ENCODE data around the gene DNM3. TPM values are rescaled to one million over a fixed set of nuclear protein-coding genes. Genes with fewer than 3 reads are reported as not detected.

Gene DNM3
- polyA plus RNA-seq, 2 donors = 0.53 to 0.76 TPM

DNA sequence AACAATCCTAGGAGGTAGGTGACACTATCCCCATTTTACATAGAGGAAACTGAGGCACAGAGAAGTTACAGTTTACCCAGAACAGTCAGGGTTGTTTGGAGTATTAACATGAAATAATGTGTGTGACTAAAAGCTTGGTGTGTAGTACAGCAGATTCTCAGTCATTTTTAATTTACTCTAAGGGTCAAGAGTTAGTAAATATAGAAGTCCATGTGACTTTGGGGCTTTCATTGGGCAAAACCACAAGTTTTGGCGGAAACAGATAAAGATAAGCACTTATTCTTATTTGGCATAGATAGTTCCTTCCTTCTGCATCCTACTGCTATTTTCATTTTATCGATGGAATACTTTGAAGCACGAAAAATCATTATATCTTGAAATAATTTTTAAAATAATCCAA, 128.5 kb downstream of the DNM3 start:
- Histone ChIP-seq H3K9me3 (ENCODE audit: control insufficient read depth in 2 of 2, insufficient read depth in 1 of 2, low read depth in 1 of 2, low read length in 1 of 2) (no peaks in the 10 kb centered on the region), H3K4me3 (ENCODE audit: low read depth in 1 of 2, low read length in 2 of 2) (no peak overlapping the region), H3K4me1 (ENCODE audit: control insufficient read depth in 2 of 2, insufficient read depth in 2 of 2, low read length in 1 of 2) (no peaks in the 10 kb centered on the region), H3K27ac (ENCODE audit: low read depth in 2 of 2, low read length in 1 of 2) (no peak overlapping the region), H3K27me3 (ENCODE audit: control insufficient read depth in 1 of 2, insufficient read depth in 2 of 2, low read length in 2 of 2) (no peaks in the 10 kb centered on the region), H3K36me3 (ENCODE audit: control insufficient read depth in 2 of 2, insufficient read depth in 2 of 2, low read length in 1 of 2) (no peaks in the 10 kb centered on the region)
- whole genome bisulfite sequencing, 2 donors = 56 to 59% methylated on average over 3 of the region's 3 CpGs

DNA sequence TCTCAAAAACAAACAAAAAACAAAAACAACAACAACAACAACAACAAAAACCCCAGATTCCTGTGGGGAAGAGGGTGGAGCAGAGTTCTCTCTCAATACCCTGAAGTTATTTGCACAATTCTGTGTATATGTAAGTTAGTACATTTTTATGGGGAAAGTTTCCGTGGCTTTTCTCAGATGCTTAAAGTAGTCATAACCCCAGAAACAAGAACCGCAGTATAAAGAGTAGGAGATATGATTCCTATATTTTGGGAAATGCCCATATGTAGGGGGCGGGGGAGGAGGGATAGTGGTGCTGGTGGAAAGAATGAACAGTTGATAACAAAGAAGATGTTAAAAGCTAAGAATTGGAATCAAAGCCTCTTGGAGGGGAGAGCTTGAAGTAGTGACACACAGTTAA, 131.5 kb downstream of the DNM3 start:
- Histone ChIP-seq H3K36me3 (ENCODE audit: control insufficient read depth in 2 of 2, insufficient read depth in 2 of 2, low read length in 1 of 2) (no peaks in the 10 kb centered on the region), H3K4me1 (ENCODE audit: control insufficient read depth in 2 of 2, insufficient read depth in 2 of 2, low read length in 1 of 2) (no peaks in the 10 kb centered on the region), H3K9me3 (ENCODE audit: control insufficient read depth in 2 of 2, insufficient read depth in 1 of 2, low read depth in 1 of 2, low read length in 1 of 2) (no peaks in the 10 kb centered on the region), H3K4me3 (ENCODE audit: low read depth in 1 of 2, low read length in 2 of 2) (no peak overlapping the region), H3K27ac (ENCODE audit: low read depth in 2 of 2, low read length in 1 of 2) (no peak overlapping the region), H3K27me3 (ENCODE audit: control insufficient read depth in 1 of 2, insufficient read depth in 2 of 2, low read length in 2 of 2) (no peaks in the 10 kb centered on the region)
- WGBS, 2 donors = 89 to 92% methylated on average over 3 of the region's 3 CpGs

DNA sequence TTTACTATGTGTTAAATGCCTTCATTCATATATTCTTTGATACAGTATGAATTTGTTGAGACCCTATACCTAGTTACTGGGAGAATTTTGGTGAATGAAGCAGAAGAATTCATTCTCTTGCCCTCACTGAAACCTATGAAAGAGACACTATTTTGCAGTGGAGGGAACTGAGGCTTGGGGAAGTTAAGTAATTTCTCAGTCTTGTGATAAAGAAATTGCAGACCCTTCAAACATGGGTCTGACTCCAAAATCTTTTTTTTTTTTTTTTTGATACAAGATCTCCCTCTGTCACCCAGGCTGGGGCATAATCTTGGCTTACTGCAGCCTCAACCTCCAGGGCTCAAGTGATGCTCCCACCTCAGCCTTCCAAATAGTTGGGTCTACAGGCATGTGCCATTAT, 132.1 kb downstream of the DNM3 start:
- no peaks in the 10 kb centered on the region for H3K36me3 ChIP-seq (ENCODE audit: control insufficient read depth in 2 of 2, insufficient read depth in 2 of 2, low read length in 1 of 2)
- no peaks in the 10 kb centered on the region for H3K9me3 ChIP-seq (ENCODE audit: control insufficient read depth in 2 of 2, insufficient read depth in 1 of 2, low read depth in 1 of 2, low read length in 1 of 2)
- no peak overlapping the region for H3K27ac ChIP-seq (ENCODE audit: low read depth in 2 of 2, low read length in 1 of 2)
- no peak overlapping the region for H3K4me3 ChIP-seq (ENCODE audit: low read depth in 1 of 2, low read length in 2 of 2)
- no peaks in the 10 kb centered on the region for H3K4me1 ChIP-seq (ENCODE audit: control insufficient read depth in 2 of 2, insufficient read depth in 2 of 2, low read length in 1 of 2)
- no peaks in the 10 kb centered on the region for H3K27me3 ChIP-seq (ENCODE audit: control insufficient read depth in 1 of 2, insufficient read depth in 2 of 2, low read length in 2 of 2)

DNA sequence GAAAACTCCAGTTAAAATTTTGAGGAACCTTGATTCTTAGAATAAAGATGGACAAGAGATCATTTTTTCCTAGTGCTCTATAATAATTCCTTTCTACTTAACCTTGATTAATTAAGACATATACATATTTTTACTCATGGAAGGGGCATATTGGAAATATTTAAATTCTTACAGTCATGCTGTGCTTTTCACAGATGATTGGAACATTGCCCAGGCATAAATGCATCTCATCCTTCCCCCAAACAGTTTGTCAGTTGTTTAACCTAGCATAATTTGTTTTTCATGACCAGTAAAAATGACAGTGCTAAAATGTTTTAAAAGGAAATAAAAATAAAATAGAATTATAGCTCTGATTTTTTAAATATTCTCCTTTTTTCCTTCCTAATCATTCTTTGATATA, 140.0 kb downstream of the DNM3 start:
- H3K4me1 ChIP-seq (ENCODE audit: control insufficient read depth in 2 of 2, insufficient read depth in 2 of 2, low read length in 1 of 2) = no peaks in the 10 kb centered on the region
- no peak overlapping the region for H3K4me3 ChIP-seq (ENCODE audit: low read depth in 1 of 2, low read length in 2 of 2)
- no peaks in the 10 kb centered on the region for H3K9me3 ChIP-seq (ENCODE audit: control insufficient read depth in 2 of 2, insufficient read depth in 1 of 2, low read depth in 1 of 2, low read length in 1 of 2)
- no peaks in the 10 kb centered on the region for H3K27me3 ChIP-seq (ENCODE audit: control insufficient read depth in 1 of 2, insufficient read depth in 2 of 2, low read length in 2 of 2)
- no peaks in the 10 kb centered on the region for H3K36me3 ChIP-seq (ENCODE audit: control insufficient read depth in 2 of 2, insufficient read depth in 2 of 2, low read length in 1 of 2)
- H3K27ac ChIP-seq (ENCODE audit: low read depth in 2 of 2, low read length in 1 of 2) = no peak overlapping the region

DNA sequence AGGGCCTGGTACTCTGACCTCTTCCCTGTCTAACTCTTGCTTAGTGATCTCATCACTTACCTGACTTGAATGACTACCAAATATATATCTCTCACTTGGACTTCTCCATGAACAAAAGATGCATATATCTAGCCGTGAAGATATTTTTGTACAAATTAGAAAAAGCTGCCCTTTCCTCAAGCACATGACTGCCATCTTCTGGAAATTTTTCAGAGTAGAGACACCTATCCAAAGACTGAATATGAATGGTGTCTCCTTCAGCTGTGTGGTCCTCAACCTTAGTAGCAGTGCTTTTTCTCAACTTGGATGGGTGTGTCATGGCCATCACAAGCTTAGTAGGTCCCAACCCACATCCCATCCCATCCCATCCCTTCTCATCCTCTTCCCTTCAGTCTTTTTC, 142.3 kb downstream of the DNM3 start:
- no peaks in the 10 kb centered on the region for H3K4me1 ChIP-seq (ENCODE audit: control insufficient read depth in 2 of 2, insufficient read depth in 2 of 2, low read length in 1 of 2)
- no peaks in the 10 kb centered on the region for H3K36me3 ChIP-seq (ENCODE audit: control insufficient read depth in 2 of 2, insufficient read depth in 2 of 2, low read length in 1 of 2)
- no peak overlapping the region for H3K27ac ChIP-seq (ENCODE audit: low read depth in 2 of 2, low read length in 1 of 2)
- no peak overlapping the region for H3K4me3 ChIP-seq (ENCODE audit: low read depth in 1 of 2, low read length in 2 of 2)
- WGBS, 2 donors = 39 to 43% methylated on average over 1 of the region's 1 CpG
- H3K27me3 ChIP-seq (ENCODE audit: control insufficient read depth in 1 of 2, insufficient read depth in 2 of 2, low read length in 2 of 2) = no peaks in the 10 kb centered on the region
- H3K9me3 ChIP-seq (ENCODE audit: control insufficient read depth in 2 of 2, insufficient read depth in 1 of 2, low read depth in 1 of 2, low read length in 1 of 2) = no peaks in the 10 kb centered on the region

DNA sequence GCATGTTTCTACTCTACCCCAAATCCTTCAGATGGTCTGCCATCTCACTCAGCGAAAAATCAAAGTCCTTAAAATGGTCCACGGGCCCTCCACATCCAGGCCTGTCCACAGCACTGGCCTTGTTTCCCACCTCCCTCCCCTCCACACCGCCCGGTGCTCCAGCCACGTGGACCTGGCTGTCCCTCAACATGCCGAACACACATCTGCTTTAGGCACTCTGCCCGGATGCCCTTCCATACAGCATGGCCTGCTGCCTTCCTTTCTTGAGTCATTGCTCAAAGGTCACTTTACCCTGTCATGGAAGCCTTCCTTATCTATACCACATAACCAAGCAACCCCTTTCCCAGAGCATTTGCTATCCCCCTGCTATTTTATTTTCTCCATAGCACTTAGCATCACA, 143.0 kb downstream of the DNM3 start:
- no peaks in the 10 kb centered on the region for H3K9me3 ChIP-seq (ENCODE audit: control insufficient read depth in 2 of 2, insufficient read depth in 1 of 2, low read depth in 1 of 2, low read length in 1 of 2)
- no peak overlapping the region for H3K4me3 ChIP-seq (ENCODE audit: low read depth in 1 of 2, low read length in 2 of 2)
- no peaks in the 10 kb centered on the region for H3K27me3 ChIP-seq (ENCODE audit: control insufficient read depth in 1 of 2, insufficient read depth in 2 of 2, low read length in 2 of 2)
- H3K36me3 ChIP-seq (ENCODE audit: control insufficient read depth in 2 of 2, insufficient read depth in 2 of 2, low read length in 1 of 2) = no peaks in the 10 kb centered on the region
- H3K27ac ChIP-seq (ENCODE audit: low read depth in 2 of 2, low read length in 1 of 2) = no peak overlapping the region
- 52 to 62% methylated on average over 7 of the region's 7 CpGs for WGBS, 2 donors
- H3K4me1 ChIP-seq (ENCODE audit: control insufficient read depth in 2 of 2, insufficient read depth in 2 of 2, low read length in 1 of 2) = no peaks in the 10 kb centered on the region

DNA sequence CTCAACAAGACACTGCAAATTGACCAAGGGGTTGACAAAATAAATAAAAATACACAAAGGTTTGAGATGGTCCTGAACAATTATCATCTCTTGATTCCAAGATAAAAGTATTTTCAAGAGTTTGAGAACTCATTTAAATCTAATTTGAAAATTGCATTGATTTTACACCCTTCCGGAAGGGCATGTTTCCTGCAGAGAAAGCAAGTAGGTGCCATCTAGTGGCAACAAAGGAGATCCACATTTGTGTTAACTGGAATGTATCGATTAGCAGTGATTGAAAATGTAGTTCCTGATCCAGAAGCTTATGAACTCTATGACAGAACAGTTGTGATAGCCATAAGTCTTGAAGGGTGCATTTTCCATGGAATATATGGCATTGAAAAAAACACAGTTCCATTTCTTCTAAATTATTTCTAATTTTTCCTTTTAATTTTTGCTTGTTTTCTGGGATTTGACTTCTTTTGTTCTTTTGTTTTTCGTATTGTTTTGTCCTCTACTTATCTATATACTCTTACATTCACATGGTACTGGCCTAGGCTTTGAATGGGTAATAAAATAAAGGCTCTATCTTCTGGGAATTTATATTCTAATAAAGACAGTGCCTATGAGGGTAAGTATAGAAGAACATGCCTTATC, 143.7 kb downstream of the DNM3 start:
- WGBS, 2 donors = 22 to 23% methylated on average over 3 of the region's 3 CpGs
- H3K27ac ChIP-seq (ENCODE audit: low read depth in 2 of 2, low read length in 1 of 2) = no peak overlapping the region
- H3K9me3 ChIP-seq (ENCODE audit: control insufficient read depth in 2 of 2, insufficient read depth in 1 of 2, low read depth in 1 of 2, low read length in 1 of 2) = no peaks in the 10 kb centered on the region
- no peak overlapping the region for H3K4me3 ChIP-seq (ENCODE audit: low read depth in 1 of 2, low read length in 2 of 2)
- H3K4me1 ChIP-seq (ENCODE audit: control insufficient read depth in 2 of 2, insufficient read depth in 2 of 2, low read length in 1 of 2) = no peaks in the 10 kb centered on the region
- H3K27me3 ChIP-seq (ENCODE audit: control insufficient read depth in 1 of 2, insufficient read depth in 2 of 2, low read length in 2 of 2) = no peaks in the 10 kb centered on the region
- H3K36me3 ChIP-seq (ENCODE audit: control insufficient read depth in 2 of 2, insufficient read depth in 2 of 2, low read length in 1 of 2) = no peaks in the 10 kb centered on the region

DNA sequence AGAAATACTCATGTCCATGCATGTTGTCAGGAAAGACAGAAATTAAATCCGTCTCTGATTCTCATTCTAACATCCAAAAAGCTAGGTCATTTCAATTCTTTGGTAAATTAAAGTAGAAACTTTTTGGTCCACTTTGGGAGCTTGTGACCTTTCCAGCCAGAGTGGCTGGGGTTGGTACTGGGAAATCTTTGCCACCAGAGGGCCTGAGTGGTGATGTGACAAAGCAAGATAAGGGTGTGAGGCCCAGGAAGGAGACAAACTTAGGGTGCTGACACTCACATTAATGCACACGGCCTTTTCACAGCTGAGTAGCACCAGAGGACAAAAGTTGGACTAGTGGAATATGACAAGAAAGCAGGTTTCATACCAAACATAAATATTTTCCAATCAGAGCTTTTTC, 144.3 kb downstream of the DNM3 start:
- Histone ChIP-seq H3K4me3 (ENCODE audit: low read depth in 1 of 2, low read length in 2 of 2) (no peak overlapping the region), H3K27ac (ENCODE audit: low read depth in 2 of 2, low read length in 1 of 2) (no peak overlapping the region), H3K4me1 (ENCODE audit: control insufficient read depth in 2 of 2, insufficient read depth in 2 of 2, low read length in 1 of 2) (no peaks in the 10 kb centered on the region), H3K27me3 (ENCODE audit: control insufficient read depth in 1 of 2, insufficient read depth in 2 of 2, low read length in 2 of 2) (no peaks in the 10 kb centered on the region), H3K9me3 (ENCODE audit: control insufficient read depth in 2 of 2, insufficient read depth in 1 of 2, low read depth in 1 of 2, low read length in 1 of 2) (no peaks in the 10 kb centered on the region), H3K36me3 (ENCODE audit: control insufficient read depth in 2 of 2, insufficient read depth in 2 of 2, low read length in 1 of 2) (no peaks in the 10 kb centered on the region)
- WGBS, 2 donors = 63 to 64% methylated on average over 2 of the region's 2 CpGs

DNA sequence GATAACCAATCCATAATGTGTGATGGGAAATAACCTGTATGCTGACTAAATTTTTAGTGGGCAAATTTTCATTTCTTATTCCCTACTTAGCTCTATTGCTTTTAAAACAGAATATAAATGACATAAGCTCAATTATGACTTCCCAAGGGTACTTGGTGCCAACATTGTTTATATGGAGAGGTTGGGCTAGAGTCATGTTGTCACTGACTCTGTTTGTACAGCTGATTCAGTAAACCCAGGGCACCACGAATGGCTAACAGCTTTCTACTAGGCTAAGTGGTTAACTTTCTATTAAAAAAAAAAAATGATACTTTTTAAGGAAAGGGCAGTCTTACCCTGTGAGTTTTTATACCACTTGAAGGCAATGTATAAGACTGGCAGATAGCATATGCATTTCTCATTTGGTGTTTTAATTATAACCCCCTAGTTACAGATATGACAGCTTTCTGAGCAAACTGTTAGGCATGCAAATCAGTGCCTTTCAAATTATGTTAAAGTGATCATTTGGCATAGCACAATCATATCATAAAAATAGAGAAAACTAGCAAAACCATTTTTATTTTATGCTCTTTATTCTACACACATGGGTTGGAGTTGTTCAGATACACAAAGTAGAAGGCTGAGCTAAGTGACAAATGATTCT, 147.1 kb downstream of the DNM3 start:
- Histone ChIP-seq H3K27ac (ENCODE audit: low read depth in 2 of 2, low read length in 1 of 2) (no peak overlapping the region), H3K9me3 (ENCODE audit: control insufficient read depth in 2 of 2, insufficient read depth in 1 of 2, low read depth in 1 of 2, low read length in 1 of 2) (no peaks in the 10 kb centered on the region), H3K4me3 (ENCODE audit: low read depth in 1 of 2, low read length in 2 of 2) (no peak overlapping the region), H3K4me1 (ENCODE audit: control insufficient read depth in 2 of 2, insufficient read depth in 2 of 2, low read length in 1 of 2) (no peaks in the 10 kb centered on the region), H3K27me3 (ENCODE audit: control insufficient read depth in 1 of 2, insufficient read depth in 2 of 2, low read length in 2 of 2) (no peaks in the 10 kb centered on the region), H3K36me3 (ENCODE audit: control insufficient read depth in 2 of 2, insufficient read depth in 2 of 2, low read length in 1 of 2) (no peaks in the 10 kb centered on the region)
- 43 to 52% methylated on average over 1 of the region's 1 CpG for WGBS, 2 donors

DNA sequence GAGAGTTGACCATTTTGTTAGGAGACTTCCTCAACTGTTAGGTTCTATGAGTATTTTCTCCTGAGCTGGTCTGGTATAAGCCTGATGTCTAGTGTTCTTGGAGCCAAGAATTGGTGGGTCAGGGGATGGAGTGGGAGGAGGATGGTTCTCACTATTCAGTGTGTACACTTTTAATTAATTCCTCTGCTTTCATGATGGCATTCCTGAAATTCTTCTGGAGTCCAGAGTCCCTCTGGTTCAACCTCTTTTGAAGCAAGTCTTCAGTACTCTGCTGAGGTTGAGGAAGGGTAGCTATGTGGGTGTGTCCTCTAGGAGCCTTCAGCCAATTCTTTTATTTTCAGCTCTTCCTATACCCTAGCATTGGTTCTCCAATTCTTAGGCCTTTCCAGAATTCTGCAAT, 149.1 kb downstream of the DNM3 start:
- H3K27me3 ChIP-seq (ENCODE audit: control insufficient read depth in 1 of 2, insufficient read depth in 2 of 2, low read length in 2 of 2) = no peaks in the 10 kb centered on the region
- H3K27ac ChIP-seq (ENCODE audit: low read depth in 2 of 2, low read length in 1 of 2) = no peak overlapping the region
- no peaks in the 10 kb centered on the region for H3K9me3 ChIP-seq (ENCODE audit: control insufficient read depth in 2 of 2, insufficient read depth in 1 of 2, low read depth in 1 of 2, low read length in 1 of 2)
- H3K4me1 ChIP-seq (ENCODE audit: control insufficient read depth in 2 of 2, insufficient read depth in 2 of 2, low read length in 1 of 2) = no peaks in the 10 kb centered on the region
- H3K4me3 ChIP-seq (ENCODE audit: low read depth in 1 of 2, low read length in 2 of 2) = no peak overlapping the region
- no peaks in the 10 kb centered on the region for H3K36me3 ChIP-seq (ENCODE audit: control insufficient read depth in 2 of 2, insufficient read depth in 2 of 2, low read length in 1 of 2)
